ENCODE measurements around the gene FAM83D. TPM values are rescaled to one million over a fixed set of nuclear protein-coding genes. Genes with fewer than 3 reads are reported as not detected.

The FAM83D gene
- total RNA-seq, 2 experiments from 2014 or later: 23.1 to 28.4 TPM

- H3K4me1 Mint-ChIP-seq: peaks cover 61% of the 10 kb centered on the region
- H3K9me3 Mint-ChIP-seq (ENCODE audit: low read depth): no peaks in the 10 kb centered on the region
- H3K27me3 Mint-ChIP-seq: no peaks in the 10 kb centered on the region
- peaks cover 17% of the 10 kb centered on the region for H3K36me3 Mint-ChIP-seq
- no peak for ATAC-seq
- no peak for DNase-seq
- peak overlapping the region; percentile 40 for H3K27ac Mint-ChIP-seq
- H3K4me3 Mint-ChIP-seq: no peak overlapping the region
- CTCF ChIA-PET: interaction anchor here (1.9 kb wide), 1 partner anchor 12 kb away, joined by 4 read pairs; no protein-coding TSS in a partner anchor
These were observed 37.2 kb upstream of the FAM83D start for GRCh38 chr20:38889050-38889449.

GRCh38 chr20:38889792-38890496 lies 36.3 kb upstream of the FAM83D start:
- H3K9me3 Mint-ChIP-seq (ENCODE audit: low read depth): no peaks in the 10 kb centered on the region
- peaks cover 14% of the 10 kb centered on the region for H3K36me3 Mint-ChIP-seq
- no peaks in the 10 kb centered on the region for H3K27me3 Mint-ChIP-seq
- DNase-seq: no peak
- H3K4me1 Mint-ChIP-seq: peaks cover 67% of the 10 kb centered on the region
- peak overlapping the region; percentile 67 for H3K27ac Mint-ChIP-seq
- CTCF ChIA-PET: interaction anchor here (1.0 to 4.2 kb wide), 3 partner anchors 11 to 84 kb away, joined by 4 to 25 read pairs (median 4); partner anchors contain the start of gene PPP1R16B
- ATAC-seq: no peak
- no peak overlapping the region for H3K4me3 Mint-ChIP-seq

GRCh38 chr20:38890497-38890818 lies 35.8 kb upstream of the FAM83D start:
- peaks cover 67% of the 10 kb centered on the region for H3K4me1 Mint-ChIP-seq
- no peak overlapping the region for H3K4me3 Mint-ChIP-seq
- H3K27ac Mint-ChIP-seq: peak overlapping the region; percentile 67
- CTCF ChIA-PET: interaction anchor here (1.0 to 4.2 kb wide), 5 partner anchors 11 to 101 kb away, joined by 4 to 27 read pairs (median 4); partner anchors contain the start of gene PPP1R16B
- ATAC-seq: peak; percentile 45
- H3K36me3 Mint-ChIP-seq: peaks cover 13% of the 10 kb centered on the region
- no peaks in the 10 kb centered on the region for H3K27me3 Mint-ChIP-seq
- DNase-seq: no peak
- no peaks in the 10 kb centered on the region for H3K9me3 Mint-ChIP-seq (ENCODE audit: low read depth)

- H3K27ac Mint-ChIP-seq: peak overlapping the region; percentile 89
- DNase-seq: no peak
- H3K36me3 Mint-ChIP-seq: peaks cover 21% of the 10 kb centered on the region
- no peaks in the 10 kb centered on the region for H3K9me3 Mint-ChIP-seq (ENCODE audit: low read depth)
- no peaks in the 10 kb centered on the region for H3K27me3 Mint-ChIP-seq
- CTCF ChIA-PET: interaction anchor here (0.8 to 4.2 kb wide), 31 partner anchors 9 to 259 kb away, joined by 3 to 42 read pairs (median 5); partner anchors contain the start of genes ACTR5 and PPP1R16B
- ATAC-seq: peak; percentile 10
- peaks cover 70% of the 10 kb centered on the region for H3K4me1 Mint-ChIP-seq
- H3K4me3 Mint-ChIP-seq: no peak overlapping the region
These were observed 33.9 kb upstream of the FAM83D start for GRCh38 chr20:38892091-38892981.

GRCh38 chr20:38893056-38893564 lies 33.1 kb upstream of the FAM83D start:
- peaks cover 70% of the 10 kb centered on the region for H3K4me1 Mint-ChIP-seq
- H3K27ac Mint-ChIP-seq: peak overlapping the region; percentile 89
- H3K4me3 Mint-ChIP-seq: peak overlapping the region; percentile 42
- no peaks in the 10 kb centered on the region for H3K27me3 Mint-ChIP-seq
- peak; percentile 12 for ATAC-seq
- H3K36me3 Mint-ChIP-seq: peaks cover 29% of the 10 kb centered on the region
- H3K9me3 Mint-ChIP-seq (ENCODE audit: low read depth): no peaks in the 10 kb centered on the region
- CTCF ChIA-PET: interaction anchor here (0.8 to 4.2 kb wide), 31 partner anchors 10 to 260 kb away, joined by 3 to 42 read pairs (median 5); partner anchors contain the start of genes ACTR5 and PPP1R16B
- no peak for DNase-seq

GRCh38 chr20:38893565-38894090 lies 32.6 kb upstream of the FAM83D start:
- Mint-ChIP-seq H3K4me1 (peaks cover 68% of the 10 kb centered on the region), H3K9me3 (ENCODE audit: low read depth) (no peaks in the 10 kb centered on the region), H3K27me3 (no peaks in the 10 kb centered on the region), H3K36me3 (peaks cover 30% of the 10 kb centered on the region), H3K4me3 (peak overlapping the region; percentile 42), H3K27ac (peak overlapping the region; percentile 89)
- CTCF ChIA-PET: interaction anchor here (0.8 to 4.2 kb wide), 29 partner anchors 10 to 260 kb away, joined by 3 to 42 read pairs (median 6); partner anchors contain the start of genes ACTR5 and PPP1R16B
- ATAC-seq (peak; percentile 87), DNase-seq (peak; percentile 86)

GRCh38 chr20:38894091-38894847 lies 31.9 kb upstream of the FAM83D start:
- Mint-ChIP-seq H3K36me3 (peaks cover 30% of the 10 kb centered on the region), H3K4me1 (peaks cover 64% of the 10 kb centered on the region), H3K9me3 (ENCODE audit: low read depth) (no peaks in the 10 kb centered on the region), H3K4me3 (peak overlapping the region; percentile 15), H3K27me3 (no peaks in the 10 kb centered on the region), H3K27ac (peak overlapping the region; percentile 89)
- ATAC-seq: no peak
- no peak for DNase-seq
- CTCF ChIA-PET: interaction anchor here (0.7 to 3.9 kb wide), 13 partner anchors 10 to 143 kb away, joined by 3 to 42 read pairs (median 3); partner anchors contain the start of gene PPP1R16B

- Mint-ChIP-seq H3K4me3 (no peak overlapping the region), H3K27ac (no peak overlapping the region), H3K9me3 (ENCODE audit: low read depth) (no peaks in the 10 kb centered on the region), H3K36me3 (peaks cover 30% of the 10 kb centered on the region), H3K27me3 (no peaks in the 10 kb centered on the region), H3K4me1 (peaks cover 54% of the 10 kb centered on the region)
- ATAC-seq: no peak
- no peak for DNase-seq
- CTCF ChIA-PET: interaction anchor here (0.7 to 3.9 kb wide), 14 partner anchors 9 to 144 kb away, joined by 3 to 42 read pairs (median 3); partner anchors contain the start of gene PPP1R16B
These were observed 30.9 kb upstream of the FAM83D start for GRCh38 chr20:38895098-38895949.

- Mint-ChIP-seq H3K36me3 (peaks cover 36% of the 10 kb centered on the region), H3K27ac (peak overlapping the region; percentile 70), H3K27me3 (no peaks in the 10 kb centered on the region), H3K4me3 (no peak overlapping the region), H3K4me1 (peaks cover 46% of the 10 kb centered on the region), H3K9me3 (ENCODE audit: low read depth) (no peaks in the 10 kb centered on the region)
- CTCF ChIA-PET: interaction anchor here (0.8 to 1.2 kb wide), 2 partner anchors 10 to 106 kb away, joined by 3 to 4 read pairs; no protein-coding TSS in a partner anchor
- ATAC-seq: no peak
- DNase-seq: no peak
These were observed 30.1 kb upstream of the FAM83D start for GRCh38 chr20:38896009-38896594.

GRCh38 chr20:38897267-38897666 lies 28.9 kb upstream of the FAM83D start:
- ATAC-seq: no peak
- no peak overlapping the region for H3K27ac Mint-ChIP-seq
- CTCF ChIA-PET: no interaction called here

GRCh38 chr20:38900606-38901005 lies 25.6 kb upstream of the FAM83D start:
- peaks cover 10% of the 10 kb centered on the region for H3K4me1 Mint-ChIP-seq
- DNase-seq: no peak
- H3K36me3 Mint-ChIP-seq: peaks cover 71% of the 10 kb centered on the region
- H3K9me3 Mint-ChIP-seq (ENCODE audit: low read depth): peaks cover 9% of the 10 kb centered on the region
- no peaks in the 10 kb centered on the region for H3K27me3 Mint-ChIP-seq
- no peak for ATAC-seq
- CTCF ChIA-PET: interaction anchor here (0.8 to 1.2 kb wide), 2 partner anchors 28 to 110 kb away, joined by 3 read pairs; no protein-coding TSS in a partner anchor
- no peak overlapping the region for H3K4me3 Mint-ChIP-seq
- H3K27ac Mint-ChIP-seq: no peak overlapping the region

More at GRCh38 chr20:38897267-38897666, 28.9 kb upstream of the FAM83D start:
- H3K36me3 Mint-ChIP-seq: peaks cover 46% of the 10 kb centered on the region
- no peak overlapping the region for H3K4me3 Mint-ChIP-seq
- H3K4me1 Mint-ChIP-seq: peaks cover 39% of the 10 kb centered on the region
- H3K27me3 Mint-ChIP-seq: no peaks in the 10 kb centered on the region
- no peaks in the 10 kb centered on the region for H3K9me3 Mint-ChIP-seq (ENCODE audit: low read depth)
- no peak for DNase-seq
